Upper lobe of left lung (tissue), 4 donors: Measurements from ENCODE around the gene MRM1.

Experiments used
- POLR2A ChIP-seq, 4 donors: fragments of 450-650 bp; IDR thresholded peaks; one replicate each; pipeline ENCODE4 v1.5.1; 2016 to 2017; ENCODE audit warnings: antibody characterized with exemption in 4 of 4, mild to moderate bottlenecking in 2 of 4
- POLR2AphosphoS5 ChIP-seq, 2 donors: sonication (generic); formaldehyde crosslinking; IDR thresholded peaks; one replicate each; pipeline ENCODE4 v1.5.1; 2017; ENCODE audit warnings: antibody characterized with exemption in 2 of 2
- TF ChIP-seq, protein P1 (sequence below), 6 experiments: fragments of 450-650 bp in 4 of 6; fragments of 200-600 bp in 2 of 6; sonication (generic) in 2 of 6; IDR thresholded peaks; one replicate each; pipeline ENCODE4 v1.5.1; 2016 to 2019; ENCODE audit warnings: antibody characterized with exemption in 6 of 6

DNA sequence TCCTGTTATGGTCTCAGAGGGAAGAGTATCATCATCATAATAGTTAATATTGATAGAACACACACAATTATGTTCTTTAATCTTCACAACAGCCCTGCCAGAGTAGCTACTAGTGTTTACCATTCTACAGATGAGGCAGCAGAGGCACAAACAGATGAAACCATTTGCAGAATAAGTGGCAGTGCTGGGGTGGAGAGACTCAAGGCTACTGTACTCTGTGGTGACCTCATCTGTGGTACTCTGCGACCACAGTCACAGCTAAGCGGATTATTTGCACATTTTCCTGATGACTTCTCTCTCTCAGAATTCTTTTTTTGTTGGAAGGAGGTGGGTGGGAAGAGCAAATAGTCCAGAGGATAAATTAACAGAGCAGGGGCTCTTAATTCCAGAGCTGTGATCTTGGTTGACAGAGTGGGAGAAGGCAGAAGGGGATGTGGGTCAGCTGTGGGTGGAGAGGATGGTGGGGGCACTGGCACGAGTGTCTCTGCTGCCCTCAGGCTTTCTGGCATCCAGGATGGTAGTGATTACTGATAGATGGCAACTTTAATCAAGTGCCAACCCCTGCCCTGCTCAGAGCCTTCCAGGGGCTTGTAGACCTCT, 41.8 kb downstream of the MRM1 start:
- TF ChIP-seq POLR2A (IDR thresholded peaks at IDR 0.05) (no peak), POLR2AphosphoS5 (IDR thresholded peaks at IDR 0.05) (no peak)
- TF ChIP-seq, protein P1, sequence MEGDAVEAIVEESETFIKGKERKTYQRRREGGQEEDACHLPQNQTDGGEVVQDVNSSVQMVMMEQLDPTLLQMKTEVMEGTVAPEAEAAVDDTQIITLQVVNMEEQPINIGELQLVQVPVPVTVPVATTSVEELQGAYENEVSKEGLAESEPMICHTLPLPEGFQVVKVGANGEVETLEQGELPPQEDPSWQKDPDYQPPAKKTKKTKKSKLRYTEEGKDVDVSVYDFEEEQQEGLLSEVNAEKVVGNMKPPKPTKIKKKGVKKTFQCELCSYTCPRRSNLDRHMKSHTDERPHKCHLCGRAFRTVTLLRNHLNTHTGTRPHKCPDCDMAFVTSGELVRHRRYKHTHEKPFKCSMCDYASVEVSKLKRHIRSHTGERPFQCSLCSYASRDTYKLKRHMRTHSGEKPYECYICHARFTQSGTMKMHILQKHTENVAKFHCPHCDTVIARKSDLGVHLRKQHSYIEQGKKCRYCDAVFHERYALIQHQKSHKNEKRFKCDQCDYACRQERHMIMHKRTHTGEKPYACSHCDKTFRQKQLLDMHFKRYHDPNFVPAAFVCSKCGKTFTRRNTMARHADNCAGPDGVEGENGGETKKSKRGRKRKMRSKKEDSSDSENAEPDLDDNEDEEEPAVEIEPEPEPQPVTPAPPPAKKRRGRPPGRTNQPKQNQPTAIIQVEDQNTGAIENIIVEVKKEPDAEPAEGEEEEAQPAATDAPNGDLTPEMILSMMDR (IDR thresholded peaks at IDR 0.05) = no peak
